ENCODE results near the gene THAP7.
"Not testable (repeated sequence)": the region's sequence is repeated elsewhere in the genome, so short reads cannot be mapped to it uniquely, and the experiment has no call there.

The THAP7 gene

GRCh38 chr22:21013657-21014201 lies 11.8 kb upstream of the THAP7 start:
- DNase-seq (ENCODE audit: low read depth in 1 of 2, low spot score in 1 of 2) = no peak

GRCh38 chr22:21012446-21013407 lies 10.8 kb upstream of the THAP7 start:
- no peak for DNase-seq (ENCODE audit: low read depth in 1 of 2, low spot score in 1 of 2)

GRCh38 chr22:21010426-21011113 lies 8.7 kb upstream of the THAP7 start:
- DNase-seq (ENCODE audit: low read depth in 1 of 2, low spot score in 1 of 2) = no peak

GRCh38 chr22:21009638-21010425 lies 7.9 kb upstream of the THAP7 start:
- no peak for DNase-seq (ENCODE audit: low read depth in 1 of 2, low spot score in 1 of 2)

- DNase-seq (ENCODE audit: low read depth in 1 of 2, low spot score in 1 of 2) = not testable (repeated sequence)
Measured at GRCh38 chr22:21009208-21009607, 7.3 kb upstream of the THAP7 start.

- DNase-seq (ENCODE audit: low read depth in 1 of 2, low spot score in 1 of 2) = no peak
Measured at GRCh38 chr22:21003782-21004181, 1.9 kb upstream of the THAP7 start.

GRCh38 chr22:21000987-21001600 lies 824 bp downstream of the THAP7 start:
- DNase-seq (ENCODE audit: low read depth in 1 of 2, low spot score in 1 of 2) = no peak

GRCh38 chr22:21000207-21000986 lies 1.5 kb downstream of the THAP7 start:
- no peak for DNase-seq (ENCODE audit: low read depth in 1 of 2, low spot score in 1 of 2)

- DNase-seq (ENCODE audit: low read depth in 1 of 2, low spot score in 1 of 2) = no peak
Measured at GRCh38 chr22:20999350-21000206, 2.3 kb downstream of the THAP7 start.

GRCh38 chr22:20998411-20999336 lies 3.2 kb downstream of the THAP7 start:
- no peak for DNase-seq (ENCODE audit: low read depth in 1 of 2, low spot score in 1 of 2)

- DNase-seq (ENCODE audit: low read depth in 1 of 2, low spot score in 1 of 2) = no peak
Measured at GRCh38 chr22:20997536-20998257, 4.2 kb downstream of the THAP7 start.

GRCh38 chr22:20996598-20997535 lies 5.1 kb downstream of the THAP7 start:
- DNase-seq (ENCODE audit: low read depth in 1 of 2, low spot score in 1 of 2) = no peak

GRCh38 chr22:20996031-20996410 lies 5.9 kb downstream of the THAP7 start:
- no peak for DNase-seq (ENCODE audit: low read depth in 1 of 2, low spot score in 1 of 2)

GRCh38 chr22:20995329-20996030 lies 6.4 kb downstream of the THAP7 start:
- no peak for DNase-seq (ENCODE audit: low read depth in 1 of 2, low spot score in 1 of 2)

- DNase-seq (ENCODE audit: low read depth in 1 of 2, low spot score in 1 of 2) = no peak
Measured at GRCh38 chr22:20994902-20995241, 7.0 kb downstream of the THAP7 start.

Measured in activated CD4-positive, alpha-beta T cell treated with anti-CD3 and anti-CD28 coated beads, Interleukin-2, amount 50 U/mL, for 24 hours (primary cell).